HS-5 (cell line): ENCODE data around the gene SLC22A12.
"Not testable (repeated sequence)": the region's sequence is repeated elsewhere in the genome, so short reads cannot be mapped to it uniquely, and the experiment has no call there.

Experiments used
- DNase-seq: peaks from one replicate; pipeline ENCODE4 v3.0.0-alpha.2; 2012; ENCODE audit warnings: low read depth

SLC22A12 gene

DNA sequence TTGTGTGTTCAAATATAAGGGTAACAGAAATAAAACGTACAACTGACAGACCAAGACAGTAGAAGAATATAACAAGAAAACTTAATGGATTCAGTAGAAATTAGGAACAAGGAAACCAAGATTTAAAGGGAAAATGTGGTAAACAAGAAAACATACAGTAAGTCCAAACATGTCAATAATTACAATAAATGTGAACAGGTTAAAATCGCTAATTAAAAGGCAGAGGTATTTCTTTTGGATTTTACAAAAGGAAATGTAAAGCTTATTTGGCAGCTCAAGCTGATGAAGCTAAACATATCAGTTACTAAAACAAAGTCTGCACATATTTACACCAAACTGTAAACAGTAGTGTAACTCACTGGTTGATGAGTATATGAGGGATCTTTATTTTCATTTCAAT, 2.3 kb upstream of the SLC22A12 start:
- DNase-seq = no peak

DNA sequence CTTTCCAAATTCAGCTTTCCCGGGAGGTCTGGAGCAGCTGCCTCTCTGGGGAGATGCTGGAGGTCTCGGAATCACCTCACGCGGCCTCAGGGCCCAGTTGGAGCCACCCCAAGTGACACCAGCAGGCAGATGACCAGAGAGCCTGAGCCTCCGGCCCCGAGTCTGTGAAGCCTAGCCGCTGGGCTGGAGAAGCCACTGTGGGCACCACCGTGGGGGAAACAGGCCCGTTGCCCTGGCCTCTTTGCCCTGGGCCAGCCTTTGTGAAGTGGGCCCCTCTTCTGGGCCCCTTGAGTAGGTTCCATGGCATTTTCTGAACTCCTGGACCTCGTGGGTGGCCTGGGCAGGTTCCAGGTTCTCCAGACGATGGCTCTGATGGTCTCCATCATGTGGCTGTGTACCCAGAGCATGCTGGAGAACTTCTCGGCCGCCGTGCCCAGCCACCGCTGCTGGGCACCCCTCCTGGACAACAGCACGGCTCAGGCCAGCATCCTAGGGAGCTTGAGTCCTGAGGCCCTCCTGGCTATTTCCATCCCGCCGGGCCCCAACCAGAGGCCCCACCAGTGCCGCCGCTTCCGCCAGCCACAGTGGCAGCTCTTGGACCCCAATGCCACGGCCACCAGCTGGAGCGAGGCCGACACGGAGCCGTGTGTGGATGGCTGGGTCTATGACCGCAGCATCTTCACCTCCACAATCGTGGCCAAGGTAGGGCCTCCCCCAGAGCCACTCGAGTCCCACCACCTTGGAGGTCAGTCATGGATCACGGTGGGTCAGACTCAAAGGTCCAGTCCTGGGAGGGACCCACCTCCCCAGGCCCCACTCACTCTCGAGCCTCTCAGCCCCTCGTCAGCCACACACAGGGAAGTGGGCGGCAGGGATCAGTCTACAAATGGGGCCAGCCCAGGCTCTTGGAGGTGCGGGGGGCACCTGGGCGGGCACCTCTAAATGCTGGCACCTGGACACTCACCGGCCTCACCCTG, 525 bp downstream of the SLC22A12 start:
- DNase-seq = no peak

DNA sequence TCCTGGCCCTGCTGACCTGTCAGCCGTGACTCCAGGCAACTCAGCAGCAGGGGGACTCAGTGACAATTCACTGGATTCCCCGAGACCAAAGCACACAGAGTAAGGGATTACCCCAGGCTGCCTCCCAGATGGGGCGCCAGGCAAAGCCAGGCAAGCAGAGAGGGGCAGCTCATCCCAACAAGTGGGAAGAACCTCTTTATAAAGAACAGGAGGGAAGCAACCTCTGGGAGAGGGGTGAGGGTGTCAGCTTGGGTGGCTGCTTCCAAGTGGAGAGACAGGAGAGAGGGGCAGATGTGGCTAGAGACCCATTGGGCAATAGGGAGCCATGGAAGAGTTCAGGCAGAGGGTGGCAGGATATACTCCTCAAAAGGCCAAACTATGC, 1.2 kb downstream of the SLC22A12 start:
- DNase-seq = no peak

GRCh38 chr11:64592656-64593055, 1.6 kb downstream of the SLC22A12 start:
- DNase-seq = no peak

- no peak for DNase-seq
These were observed 2.4 kb downstream of the SLC22A12 start for GRCh38 chr11:64593156-64594105.

DNA sequence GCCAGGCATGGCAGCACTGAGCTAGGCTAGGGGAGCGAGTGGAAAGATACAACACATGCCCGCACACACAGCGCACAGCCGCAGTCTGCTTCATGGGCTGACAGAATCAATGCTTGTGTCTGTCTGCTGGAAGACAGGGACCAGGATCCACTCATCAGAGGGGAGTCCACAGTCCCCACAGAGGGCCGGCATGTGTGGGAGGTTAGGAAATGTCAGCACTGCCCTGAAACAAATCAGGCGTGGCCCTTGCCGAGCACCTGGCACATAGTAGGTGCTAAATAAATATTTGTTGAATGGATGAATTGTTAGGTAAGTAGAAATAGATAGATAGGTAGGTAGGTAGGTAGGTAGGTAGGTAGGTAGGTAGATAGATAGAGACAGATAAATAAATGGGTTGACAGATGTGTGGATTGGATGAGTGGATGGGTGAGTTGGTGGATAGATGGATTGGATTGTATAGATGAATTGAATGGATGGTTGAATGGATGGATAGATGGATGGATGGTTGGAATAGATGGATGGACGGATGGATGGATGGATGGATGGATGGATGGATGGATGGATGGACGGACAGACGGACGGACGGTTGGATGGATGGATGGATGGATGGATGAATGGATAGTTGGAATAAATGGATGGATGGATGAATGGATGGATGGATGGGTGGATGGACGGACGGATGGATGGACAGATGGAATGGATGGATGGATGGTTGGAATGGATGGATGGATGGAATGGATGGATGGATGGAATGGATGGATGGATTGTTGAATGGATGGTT, 3.3 kb downstream of the SLC22A12 start:
- no peak for DNase-seq

GRCh38 chr11:64595922-64596321, 4.9 kb downstream of the SLC22A12 start:
- DNase-seq = not testable (repeated sequence)

DNA sequence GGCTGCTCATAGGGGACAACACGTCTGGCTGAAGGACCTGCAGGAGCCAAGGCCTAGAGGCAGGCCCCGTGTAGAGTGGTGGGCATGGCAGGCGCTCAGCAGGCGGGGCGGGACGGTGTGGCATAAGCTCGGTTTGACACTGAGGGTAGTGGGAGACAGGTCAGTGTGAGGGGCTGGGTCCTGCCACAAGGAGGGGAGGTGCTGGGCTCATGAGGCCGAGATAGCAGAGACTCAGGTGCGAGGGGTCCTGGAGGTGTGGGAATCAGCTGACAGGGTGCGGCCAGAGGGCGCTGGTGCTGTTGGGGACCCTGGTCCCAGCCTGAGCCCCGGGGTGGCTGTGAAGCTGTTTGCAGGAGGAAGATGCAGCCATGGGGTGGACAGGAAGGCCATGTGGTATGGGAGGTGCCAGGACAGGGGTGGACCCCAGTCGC, 6.7 kb downstream of the SLC22A12 start:
- no peak for DNase-seq

- no peak for DNase-seq
These were observed 7.2 kb downstream of the SLC22A12 start for GRCh38 chr11:64598106-64598796.

GRCh38 chr11:64598797-64599697, 8.0 kb downstream of the SLC22A12 start:
- no peak for DNase-seq

DNA sequence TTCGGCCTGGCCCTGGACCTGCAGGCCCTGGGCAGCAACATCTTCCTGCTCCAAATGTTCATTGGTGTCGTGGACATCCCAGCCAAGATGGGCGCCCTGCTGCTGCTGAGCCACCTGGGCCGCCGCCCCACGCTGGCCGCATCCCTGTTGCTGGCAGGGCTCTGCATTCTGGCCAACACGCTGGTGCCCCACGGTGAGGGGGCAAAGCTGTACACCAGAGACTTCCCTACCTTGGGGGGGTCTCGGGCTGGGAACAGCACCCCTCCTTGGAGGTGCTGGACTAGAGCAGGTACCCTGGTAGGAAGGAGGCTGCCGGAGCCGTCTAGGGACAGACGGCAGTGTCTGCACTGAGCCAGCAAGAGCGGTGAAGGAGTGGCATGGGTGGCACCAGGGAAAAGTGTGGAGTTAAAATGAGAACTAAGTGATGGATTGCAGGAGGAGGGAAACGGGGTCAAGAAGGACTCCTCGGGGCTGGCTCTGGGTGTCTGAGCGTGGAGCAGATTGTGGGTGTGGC, 8.7 kb downstream of the SLC22A12 start:
- DNase-seq = no peak

DNA sequence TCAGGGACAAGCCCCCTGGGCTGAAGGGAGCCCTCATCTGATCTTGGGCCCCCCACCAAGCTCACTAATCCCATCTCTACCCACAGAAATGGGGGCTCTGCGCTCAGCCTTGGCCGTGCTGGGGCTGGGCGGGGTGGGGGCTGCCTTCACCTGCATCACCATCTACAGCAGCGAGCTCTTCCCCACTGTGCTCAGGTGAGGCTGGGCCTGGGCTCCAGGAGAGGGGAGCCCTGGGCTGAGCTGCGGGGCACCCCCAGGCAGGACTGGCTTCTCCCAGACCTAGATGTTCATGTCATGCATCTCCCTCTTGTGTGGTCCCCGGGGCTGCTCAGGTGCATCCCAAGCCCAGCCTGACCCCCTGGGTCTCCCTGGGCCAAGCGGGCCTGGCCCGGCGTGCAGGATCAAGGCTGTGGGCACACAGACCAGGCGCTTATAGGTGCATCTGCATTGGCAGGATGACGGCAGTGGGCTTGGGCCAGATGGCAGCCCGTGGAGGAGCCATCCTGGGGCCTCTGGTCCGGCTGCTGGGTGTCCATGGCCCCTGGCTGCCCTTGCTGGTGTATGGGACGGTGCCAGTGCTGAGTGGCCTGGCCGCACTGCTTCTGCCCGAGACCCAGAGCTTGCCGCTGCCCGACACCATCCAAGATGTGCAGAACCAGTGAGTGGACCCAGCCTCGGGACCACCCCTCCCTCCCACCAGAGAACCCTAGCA, 9.4 kb downstream of the SLC22A12 start:
- no peak for DNase-seq

DNA sequence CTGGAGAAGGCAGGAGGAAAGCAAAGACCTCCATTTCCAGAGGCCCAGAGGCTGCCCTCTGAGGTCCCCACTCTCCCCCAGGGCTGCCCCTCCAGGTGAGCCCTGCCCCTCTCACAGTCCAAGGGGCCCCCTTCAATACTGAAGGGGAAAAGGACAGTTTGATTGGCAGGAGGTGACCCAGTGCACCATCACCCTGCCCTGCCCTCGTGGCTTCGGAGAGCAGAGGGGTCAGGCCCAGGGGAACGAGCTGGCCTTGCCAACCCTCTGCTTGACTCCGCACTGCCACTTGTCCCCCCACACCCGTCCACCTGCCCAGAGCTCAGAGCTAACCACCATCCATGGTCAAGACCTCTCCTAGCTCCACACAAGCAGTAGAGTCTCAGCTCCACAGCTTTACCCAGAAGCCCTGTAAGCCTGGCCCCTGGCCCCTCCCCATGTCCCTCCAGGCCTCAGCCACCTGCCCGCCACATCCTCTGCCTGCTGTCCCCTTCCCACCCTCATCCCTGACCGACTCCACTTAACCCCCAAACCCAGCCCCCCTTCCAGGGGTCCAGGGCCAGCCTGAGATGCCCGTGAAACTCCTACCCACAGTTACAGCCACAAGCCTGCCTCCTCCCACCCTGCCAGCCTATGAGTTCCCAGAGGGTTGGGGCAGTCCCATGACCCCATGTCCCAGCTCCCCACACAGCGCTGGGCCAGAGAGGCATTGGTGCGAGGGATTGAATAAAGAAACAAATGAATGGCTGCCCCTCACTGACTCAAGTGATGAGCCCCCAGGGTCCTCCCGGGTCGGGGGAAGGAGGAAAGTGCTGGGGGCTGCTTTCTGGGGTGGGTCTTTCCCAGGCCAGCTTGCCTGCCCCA, 10.8 kb downstream of the SLC22A12 start:
- no peak for DNase-seq

- no peak for DNase-seq
These were observed 11.5 kb downstream of the SLC22A12 start for GRCh38 chr11:64602466-64603070.

- DNase-seq = no peak
These were observed 12.5 kb downstream of the SLC22A12 start for GRCh38 chr11:64603411-64604110.

GRCh38 chr11:64604458-64605243, 13.6 kb downstream of the SLC22A12 start:
- DNase-seq = no peak

DNA sequence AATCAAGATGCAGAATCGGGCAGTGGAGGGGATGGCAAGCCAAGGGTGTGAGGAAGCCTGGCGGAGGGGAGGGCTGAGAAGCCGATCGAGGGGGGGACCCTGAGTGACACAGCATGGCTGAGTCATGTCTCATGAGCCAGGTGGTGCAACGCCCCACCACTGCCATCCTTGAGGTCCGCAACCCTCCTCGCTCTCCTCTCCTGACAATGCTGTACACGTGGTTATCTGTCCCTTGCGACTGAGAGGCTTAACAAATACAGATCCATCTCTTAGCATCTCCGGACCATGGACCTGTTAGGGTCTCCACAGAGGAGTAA, 14.2 kb downstream of the SLC22A12 start:
- no peak for DNase-seq
